Measurements from ENCODE around the gene RPS26.
"Not testable (repeated sequence)": the region's sequence is repeated elsewhere in the genome, so short reads cannot be mapped to it uniquely, and the experiment has no call there.

The RPS26 gene

DNA sequence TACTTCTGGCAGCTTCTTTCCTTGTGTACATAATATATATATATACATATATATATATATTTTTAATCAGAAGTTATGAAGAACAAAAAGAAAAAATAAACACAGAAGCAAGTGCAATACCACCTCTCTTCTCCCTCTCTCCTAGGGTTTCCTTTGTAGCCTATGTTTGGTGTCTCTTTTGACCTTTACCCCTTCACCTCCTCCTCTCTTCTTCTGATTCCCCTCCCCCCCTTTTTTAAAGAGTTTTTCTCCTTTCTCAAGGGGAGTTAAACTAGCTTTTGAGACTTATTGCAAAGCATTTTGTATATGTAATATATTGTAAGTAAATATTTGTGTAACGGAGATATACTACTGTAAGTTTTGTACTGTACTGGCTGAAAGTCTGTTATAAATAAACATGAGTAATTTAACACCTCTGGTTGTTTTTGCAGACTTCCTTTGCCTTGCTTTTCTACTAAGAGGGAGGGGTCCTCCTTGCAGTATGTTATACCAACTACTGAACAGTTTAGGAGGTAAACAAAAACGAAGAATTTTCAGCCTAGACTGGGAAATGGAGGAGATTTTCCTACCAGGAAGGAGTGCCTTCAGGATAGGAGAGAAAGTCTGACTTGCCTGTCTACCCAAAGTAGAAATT is 3.6 kb upstream of the RPS26 start:
- Histone ChIP-seq H3K79me2 (ENCODE audit: low read length) (peaks cover 14% of the 10 kb centered on the region), H3K9me2 (replicated peaks; ENCODE audit: insufficient read depth, low read length) (no peaks in the 10 kb centered on the region), H4K20me1 (ENCODE audit: insufficient read depth, low read length) (no peaks in the 10 kb centered on the region), H3K36me3 (replicated peaks; ENCODE audit: insufficient read depth, low read length) (peaks cover 4% of the 10 kb centered on the region; the same call in 1 of the 2 replicates), H3K27me3 (replicated peaks; ENCODE audit: insufficient read depth, low read length) (no peaks in the 10 kb centered on the region), H3K4me1 (ENCODE audit: low read length) (peaks cover 3% of the 10 kb centered on the region; the same call in 1 of the 2 replicates), H3K9me3 (replicated peaks; ENCODE audit: insufficient read depth, low read length) (no peaks in the 10 kb centered on the region), H3K9ac (ENCODE audit: low read length) (no peak overlapping the region), H2AFZ (ENCODE audit: low read length) (no peak overlapping the region), H3K4me2 (ENCODE audit: low read depth, low read length) (no peak overlapping the region), H3F3A (ENCODE audit: insufficient read depth, low read length) (peaks cover 9% of the 10 kb centered on the region), H3K4me3 (ENCODE audit: low read length) (no peak overlapping the region), H3K27ac (ENCODE audit: low read length) (no peak overlapping the region)
- DNase-seq: no peak
- TF ChIP-seq CTCF (IDR thresholded peaks at IDR 0.05; ENCODE audit: low read length): no peak
- TF ChIP-seq EZH2 (optimal IDR thresholded peaks at IDR 0.05; ENCODE audit: low read depth, low read length): no peak
- no peak for TF ChIP-seq EZH2phosphoT487 (IDR thresholded peaks at IDR 0.05; ENCODE audit: low read length)

GRCh38 chr12:56040151-56040550 is 1.6 kb upstream of the RPS26 start:
- Histone ChIP-seq H3K79me2 (ENCODE audit: low read length) (peaks cover 20% of the 10 kb centered on the region), H3K27me3 (replicated peaks; ENCODE audit: insufficient read depth, low read length) (no peaks in the 10 kb centered on the region), H3K4me2 (ENCODE audit: low read depth, low read length) (no peak overlapping the region), H3K27ac (ENCODE audit: low read length) (no peak overlapping the region), H4K20me1 (ENCODE audit: insufficient read depth, low read length) (no peaks in the 10 kb centered on the region), H3F3A (ENCODE audit: insufficient read depth, low read length) (peaks cover 20% of the 10 kb centered on the region), H3K9me2 (replicated peaks; ENCODE audit: insufficient read depth, low read length) (no peaks in the 10 kb centered on the region), H2AFZ (ENCODE audit: low read length) (no peak overlapping the region), H3K4me3 (ENCODE audit: low read length) (no peak overlapping the region), H3K9me3 (replicated peaks; ENCODE audit: insufficient read depth, low read length) (no peaks in the 10 kb centered on the region), H3K4me1 (ENCODE audit: low read length) (peaks cover 3% of the 10 kb centered on the region; the same call in 1 of the 2 replicates), H3K36me3 (replicated peaks; ENCODE audit: insufficient read depth, low read length) (peaks cover 4% of the 10 kb centered on the region; the same call in 1 of the 2 replicates), H3K9ac (ENCODE audit: low read length) (no peak overlapping the region)
- TF ChIP-seq CTCF (IDR thresholded peaks at IDR 0.05; ENCODE audit: low read length): no peak
- no peak for TF ChIP-seq EZH2 (optimal IDR thresholded peaks at IDR 0.05; ENCODE audit: low read depth, low read length)
- TF ChIP-seq EZH2phosphoT487 (IDR thresholded peaks at IDR 0.05; ENCODE audit: low read length): no peak
- no peak for DNase-seq

DNA sequence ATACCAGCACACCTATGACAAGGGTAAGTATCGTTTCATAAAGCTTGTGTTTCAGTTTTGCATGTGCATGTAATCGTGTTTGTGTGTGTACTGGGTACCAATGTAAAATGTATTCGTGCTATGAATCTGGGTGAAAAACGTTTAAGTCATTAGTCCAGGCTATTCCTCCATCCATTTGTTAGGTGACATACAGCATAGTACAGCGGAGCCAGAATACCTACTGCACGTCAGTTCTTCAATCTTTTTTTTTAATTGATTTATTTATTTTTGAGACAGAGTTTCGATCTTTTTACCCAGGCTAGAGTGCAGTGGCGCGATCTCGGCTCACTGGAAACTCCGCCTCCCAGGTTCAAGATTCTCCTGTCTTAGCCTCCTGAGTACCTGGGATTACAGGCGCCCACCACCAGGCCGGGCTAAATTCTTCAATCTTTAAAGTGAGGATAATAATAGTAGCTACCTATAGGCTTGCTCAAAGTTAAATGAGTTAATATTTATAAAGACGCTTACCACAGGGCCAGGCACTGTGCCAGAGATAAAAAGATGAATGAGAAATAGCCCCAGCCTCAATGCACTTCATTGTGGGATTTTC is 661 bp upstream of the RPS26 start:
- H3K79me2 ChIP-seq (ENCODE audit: low read length): peaks cover 20% of the 10 kb centered on the region
- H3K27me3 ChIP-seq (replicated peaks; ENCODE audit: insufficient read depth, low read length): no peaks in the 10 kb centered on the region
- H4K20me1 ChIP-seq (ENCODE audit: insufficient read depth, low read length): no peaks in the 10 kb centered on the region
- H3F3A ChIP-seq (ENCODE audit: insufficient read depth, low read length): peaks cover 27% of the 10 kb centered on the region
- H3K4me3 ChIP-seq (ENCODE audit: low read length): peak overlapping the region; percentile 67
- peaks cover 4% of the 10 kb centered on the region; the same call in 1 of the 2 replicates for H3K36me3 ChIP-seq (replicated peaks; ENCODE audit: insufficient read depth, low read length)
- H3K9me2 ChIP-seq (replicated peaks; ENCODE audit: insufficient read depth, low read length): no peaks in the 10 kb centered on the region
- H3K9me3 ChIP-seq (replicated peaks; ENCODE audit: insufficient read depth, low read length): no peaks in the 10 kb centered on the region
- H3K9ac ChIP-seq (ENCODE audit: low read length): peak overlapping the region; percentile 55; the same call in 1 of the 2 replicates
- peak overlapping the region; percentile 86 for H3K4me2 ChIP-seq (ENCODE audit: low read depth, low read length)
- peak overlapping the region; percentile 90 for H2AFZ ChIP-seq (ENCODE audit: low read length)
- no peak for TF ChIP-seq EZH2 (optimal IDR thresholded peaks at IDR 0.05; ENCODE audit: low read depth, low read length)
- no peak for TF ChIP-seq EZH2phosphoT487 (IDR thresholded peaks at IDR 0.05; ENCODE audit: low read length)
- peaks cover 3% of the 10 kb centered on the region; the same call in 1 of the 2 replicates for H3K4me1 ChIP-seq (ENCODE audit: low read length)
- DNase-seq: no peak
- peak overlapping the region; percentile 36; the same call in 1 of the 2 replicates for H3K27ac ChIP-seq (ENCODE audit: low read length)

DNA sequence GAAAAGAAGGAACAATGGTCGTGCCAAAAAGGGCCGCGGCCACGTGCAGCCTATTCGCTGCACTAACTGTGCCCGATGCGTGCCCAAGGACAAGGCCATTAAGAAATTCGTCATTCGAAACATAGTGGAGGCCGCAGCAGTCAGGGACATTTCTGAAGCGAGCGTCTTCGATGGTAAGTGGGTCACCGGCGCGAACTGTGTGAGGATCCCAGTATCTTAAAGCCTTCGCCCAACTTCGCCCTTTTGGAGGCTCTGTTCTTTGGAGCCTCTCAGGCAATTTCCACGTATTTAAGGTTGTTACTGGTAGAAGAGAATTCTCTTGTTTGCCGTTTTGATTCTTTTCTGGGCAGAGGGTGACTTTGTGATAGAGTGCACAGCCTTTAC is 704 bp downstream of the RPS26 start:
- not testable (repeated sequence) for H3K27me3 ChIP-seq (replicated peaks; ENCODE audit: insufficient read depth, low read length); H3K36me3 ChIP-seq (replicated peaks; ENCODE audit: insufficient read depth, low read length); H3K9me2 ChIP-seq (replicated peaks; ENCODE audit: insufficient read depth, low read length); H3K9me3 ChIP-seq (replicated peaks; ENCODE audit: insufficient read depth, low read length); H3K4me1 ChIP-seq (ENCODE audit: low read length); H4K20me1 ChIP-seq (ENCODE audit: insufficient read depth, low read length); H2AFZ ChIP-seq (ENCODE audit: low read length); DNase-seq
- peaks cover 20% of the 10 kb centered on the region for H3K79me2 ChIP-seq (ENCODE audit: low read length)
- peak overlapping the region; percentile 97 for H3K9ac ChIP-seq (ENCODE audit: low read length)
- H3K4me2 ChIP-seq (ENCODE audit: low read depth, low read length): peak overlapping the region; percentile 90
- H3K4me3 ChIP-seq (ENCODE audit: low read length): peak overlapping the region; percentile 100
- H3F3A ChIP-seq (ENCODE audit: insufficient read depth, low read length): peaks cover 37% of the 10 kb centered on the region
- H3K27ac ChIP-seq (ENCODE audit: low read length): peak overlapping the region; percentile 75; the same call in 1 of the 2 replicates

Measured in MM.1S (cell line).